ENCODE data around the gene NDRG4.

DNA sequence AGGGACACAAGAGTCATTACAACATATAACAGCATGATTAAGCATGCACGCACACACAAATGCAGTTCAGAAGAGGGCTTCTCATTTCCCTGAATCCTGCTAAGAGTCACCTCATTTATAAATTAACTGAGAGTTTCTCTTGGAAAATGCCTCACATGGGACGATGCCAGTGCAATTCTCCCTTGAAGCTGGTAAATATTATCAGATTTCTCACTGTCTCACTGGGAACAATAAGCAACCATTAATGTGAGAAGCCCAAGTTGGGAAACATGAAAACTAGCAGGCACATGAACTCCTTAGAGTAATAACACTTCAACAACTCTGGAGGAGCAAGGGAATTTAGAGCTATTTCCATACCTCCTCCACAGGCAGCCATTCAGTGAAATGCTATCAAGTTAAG is 41.8 kb downstream of the NDRG4 start:
- TF ChIP-seq, protein P1, sequence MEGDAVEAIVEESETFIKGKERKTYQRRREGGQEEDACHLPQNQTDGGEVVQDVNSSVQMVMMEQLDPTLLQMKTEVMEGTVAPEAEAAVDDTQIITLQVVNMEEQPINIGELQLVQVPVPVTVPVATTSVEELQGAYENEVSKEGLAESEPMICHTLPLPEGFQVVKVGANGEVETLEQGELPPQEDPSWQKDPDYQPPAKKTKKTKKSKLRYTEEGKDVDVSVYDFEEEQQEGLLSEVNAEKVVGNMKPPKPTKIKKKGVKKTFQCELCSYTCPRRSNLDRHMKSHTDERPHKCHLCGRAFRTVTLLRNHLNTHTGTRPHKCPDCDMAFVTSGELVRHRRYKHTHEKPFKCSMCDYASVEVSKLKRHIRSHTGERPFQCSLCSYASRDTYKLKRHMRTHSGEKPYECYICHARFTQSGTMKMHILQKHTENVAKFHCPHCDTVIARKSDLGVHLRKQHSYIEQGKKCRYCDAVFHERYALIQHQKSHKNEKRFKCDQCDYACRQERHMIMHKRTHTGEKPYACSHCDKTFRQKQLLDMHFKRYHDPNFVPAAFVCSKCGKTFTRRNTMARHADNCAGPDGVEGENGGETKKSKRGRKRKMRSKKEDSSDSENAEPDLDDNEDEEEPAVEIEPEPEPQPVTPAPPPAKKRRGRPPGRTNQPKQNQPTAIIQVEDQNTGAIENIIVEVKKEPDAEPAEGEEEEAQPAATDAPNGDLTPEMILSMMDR (IDR thresholded peaks at IDR 0.05; ENCODE audit: low read depth, low read length, poor library complexity, severe bottlenecking), result no peak
- TF ChIP-seq EZH2phosphoT487 (IDR thresholded peaks at IDR 0.05; ENCODE audit: borderline replicate concordance, low read length), result no peak

Measured in DOHH2 (cell line).